Cerebellar cortex (tissue), 1 donor: Measurements from ENCODE around the gene LTBP4.

Experiments used
- DNase-seq: peaks from one replicate; pipeline ENCODE4 v3.0.0-alpha.2; 2015; ENCODE audit warnings: low spot score

Gene LTBP4

GRCh38 chr19:40663695-40664692, 62.8 kb downstream of the LTBP4 start:
- no peak for DNase-seq

- DNase-seq, result no peak
Measured at GRCh38 chr19:40666803-40667438, 65.8 kb downstream of the LTBP4 start.

- no peak for DNase-seq
Measured at GRCh38 chr19:40667602-40668001, 66.4 kb downstream of the LTBP4 start.

DNA sequence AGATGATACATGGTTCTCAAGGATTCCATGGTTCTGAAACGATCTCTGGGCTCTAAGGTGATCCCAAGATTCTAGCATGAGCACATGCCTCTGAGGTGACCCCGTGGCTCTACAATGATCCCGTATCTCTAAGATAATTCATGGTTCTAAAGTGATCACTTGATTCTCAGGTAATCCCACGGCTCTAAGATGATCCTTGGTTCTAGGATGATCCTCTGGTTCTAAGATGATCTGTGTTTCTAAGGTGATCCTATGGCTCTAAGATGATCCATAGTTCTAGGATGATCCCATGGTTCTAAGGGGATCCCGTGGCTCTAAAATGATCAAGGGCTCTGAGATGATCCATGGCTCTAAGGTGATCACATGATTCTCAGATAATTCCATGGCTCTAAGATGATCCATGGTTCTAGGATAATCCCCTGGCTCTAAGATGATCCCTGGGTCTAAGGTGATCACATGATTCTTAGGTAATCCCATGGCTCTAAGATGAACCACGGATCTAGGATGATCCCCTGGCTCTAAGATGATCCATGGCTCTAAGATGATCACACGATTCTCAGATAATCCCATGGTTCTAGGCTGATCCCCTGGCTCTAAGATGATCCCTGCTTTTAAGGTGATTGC, 67.9 kb downstream of the LTBP4 start:
- no peak for DNase-seq

DNA sequence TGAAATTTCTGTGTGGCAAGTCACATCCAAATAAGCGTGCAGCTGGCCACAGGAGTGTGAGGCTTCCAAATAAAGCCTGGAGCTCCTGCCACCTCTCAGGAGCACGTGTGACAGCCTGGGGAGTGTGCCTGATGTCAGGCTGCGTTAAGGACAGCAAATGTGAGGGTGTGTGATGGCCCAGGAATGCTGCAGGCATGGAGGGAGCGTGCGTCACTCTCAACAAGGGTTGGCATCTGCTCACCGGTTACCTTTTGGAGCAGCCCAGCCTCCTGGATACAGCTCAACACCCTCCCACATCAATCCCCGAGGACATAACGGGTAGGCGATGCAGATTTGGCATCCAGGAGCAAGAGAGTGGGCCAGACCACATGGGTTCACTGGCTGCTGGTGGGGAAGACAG, 70.2 kb downstream of the LTBP4 start:
- peak; percentile 80 for DNase-seq

GRCh38 chr19:40672038-40672437, 70.9 kb downstream of the LTBP4 start:
- no peak for DNase-seq

- DNase-seq, result no peak
Measured at GRCh38 chr19:40672573-40673299, 71.6 kb downstream of the LTBP4 start.

- no peak for DNase-seq
Measured at GRCh38 chr19:40673397-40673796, 72.2 kb downstream of the LTBP4 start.

DNA sequence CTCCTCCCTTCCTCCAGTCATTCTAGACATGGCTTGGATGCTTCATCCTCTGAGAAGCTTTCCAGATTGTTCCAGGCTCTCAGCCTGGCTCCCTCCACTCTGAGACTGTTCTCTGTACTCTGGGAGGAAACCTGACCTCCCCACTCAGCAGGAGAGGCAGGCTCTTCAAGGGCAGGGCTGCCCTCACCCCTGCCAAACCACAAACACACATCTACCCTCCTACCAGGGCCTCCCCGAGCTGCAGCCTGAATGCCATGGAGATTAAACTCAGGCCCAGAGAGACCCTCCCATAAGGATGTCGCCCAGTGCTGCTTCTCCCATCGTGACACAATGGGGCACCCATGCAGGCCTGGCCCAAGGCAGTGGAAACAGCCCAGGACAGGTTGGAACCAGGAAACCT, 73.1 kb downstream of the LTBP4 start:
- DNase-seq, result no peak

DNA sequence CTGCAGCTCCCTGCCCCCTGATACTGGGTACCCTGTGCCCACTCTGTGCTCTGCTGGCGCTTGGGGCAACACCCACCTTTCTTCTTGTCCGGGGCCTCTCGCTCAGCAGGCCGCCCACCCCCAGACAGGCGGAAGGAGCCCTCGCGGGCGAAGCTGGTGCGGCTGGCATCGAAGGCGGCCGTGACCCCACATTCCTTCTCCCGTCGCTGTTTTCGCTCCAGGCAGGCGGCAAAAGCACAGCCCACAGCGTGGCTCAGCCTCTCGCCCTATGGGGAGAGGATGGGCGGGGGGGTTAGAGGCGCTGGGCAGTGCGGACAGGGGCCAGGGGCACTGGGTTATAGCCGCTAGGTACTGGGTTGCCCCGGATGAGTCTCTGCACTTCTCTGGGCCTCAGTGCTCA, 76.0 kb downstream of the LTBP4 start:
- no peak for DNase-seq
